HG03558 (cell line): ENCODE results near the gene GATC.
A peak's percentile ranks its signal among the peaks of the same experiment; 100 is the strongest.

ENCODE experiments used
- ATAC-seq: cut with Tn5 transposase; IDR thresholded peaks from one replicate; pipeline ENCODE4 v1.9.1; 2021; ENCODE audit warnings: moderate number of reproducible peaks; ENCODE audit not compliant: unreplicated experiment; ENCODE audit errors: extremely low read depth

GATC gene

GRCh38 chr12:120445911-120446843 is at the start of gene GATC, which contains the start of gene TRIAP1:
GATC (plus strand) TSS chr12:120446444; CDS start chr12:120446481, 37 bp downstream.
TRIAP1 (minus strand) TSS chr12:120446384; CDS start chr12:120446372, 12 bp downstream.
- peak; percentile 79 for ATAC-seq

GRCh38 chr12:120397824-120398540 is 48.3 kb upstream of the GATC start:
- ATAC-seq, result no peak

- no peak for ATAC-seq
Measured at GRCh38 chr12:120399531-120399930, 46.7 kb upstream of the GATC start.

GRCh38 chr12:120402217-120402616 is 44.0 kb upstream of the GATC start:
- no peak for ATAC-seq

GRCh38 chr12:120403869-120404268 is 42.4 kb upstream of the GATC start:
- ATAC-seq, result no peak

- ATAC-seq, result no peak
Measured at GRCh38 chr12:120404271-120404670, 42.0 kb upstream of the GATC start.

GRCh38 chr12:120406069-120406468 is 40.2 kb upstream of the GATC start:
- ATAC-seq, result no peak

GRCh38 chr12:120406553-120406952 is 39.7 kb upstream of the GATC start:
- no peak for ATAC-seq

GRCh38 chr12:120408771-120409170 is 37.5 kb upstream of the GATC start:
- ATAC-seq, result no peak

- ATAC-seq, result no peak
Measured at GRCh38 chr12:120412421-120412820, 33.8 kb upstream of the GATC start.

- no peak for ATAC-seq
Measured at GRCh38 chr12:120413901-120414695, 32.1 kb upstream of the GATC start.

- no peak for ATAC-seq
Measured at GRCh38 chr12:120416490-120417216, 29.6 kb upstream of the GATC start.

GRCh38 chr12:120417917-120418580 is 28.2 kb upstream of the GATC start:
- ATAC-seq, result no peak

GRCh38 chr12:120421701-120422100 is 24.5 kb upstream of the GATC start:
- ATAC-seq, result no peak

- no peak for ATAC-seq
Measured at GRCh38 chr12:120422892-120423456, 23.3 kb upstream of the GATC start.

GRCh38 chr12:120425797-120426196 is 20.4 kb upstream of the GATC start:
- no peak for ATAC-seq

- ATAC-seq, result no peak
Measured at GRCh38 chr12:120428597-120429229, 17.5 kb upstream of the GATC start.

GRCh38 chr12:120429368-120429767 is 16.9 kb upstream of the GATC start:
- no peak for ATAC-seq
